Heart left ventricle (tissue), 13 donors: ENCODE measurements around the gene SIRPB2.

Source experiments
- CTCF ChIP-seq, 12 donors: fragments of 200-600 bp; sonication (generic) in 4 of 12; IDR thresholded peaks; one replicate each; pipeline versions ENCODE4 v1.5.0 to v1.8.0; 2018 to 2022; ENCODE audit warnings: antibody characterized with exemption in 12 of 12, mild to moderate bottlenecking in 5 of 12
- POLR2A ChIP-seq, 2 donors: fragments of 450-650 bp; IDR thresholded peaks; one replicate each; pipeline ENCODE4 v1.6.1; 2017; ENCODE audit warnings: antibody characterized with exemption in 2 of 2, mild to moderate bottlenecking in 2 of 2, moderate library complexity in 2 of 2
- donor health status: ischemic (EF 13 %, LVEDD 7.1; RV severe dilation, severe dysfunction).
- donor health status: DM: no; HTN: yes; CAD: no.
- donor health status: DM: no; HTN: no; CAD: no.
- donor health status: ischemic (EF 25% LVEDD 6.9; RV normal size, moderate dysfunction).
- donor health status: ischemic (EF 25% LVEDD 5.7; RV mildly dilated, moderate dysfunction).
- donor health status: ischemic (EF 35%, LVEDD 5.7; RV mildly dilated, moderate dysfunction).
- donor health status: nonischemic (EF 11% LVEDD 7.7; RV severe dilation, severe dysfunction).
- donor health status: DM: yes; HTN: yes; CAD: no.
- donor health status: PGD.
- donor health status: ischemic (EF 29% LVEDD 5.4; RV normal size, mild dysfunction).
- donor health status: nonischemic (EF 23%, LVEDD 6.1; RV moderate dilation, normal function).

- TF ChIP-seq CTCF (IDR thresholded peaks at IDR 0.05) (no peak), POLR2A (IDR thresholded peaks at IDR 0.05) (no peak)
Observed at GRCh38 chr20:1441133-1441532, 50.1 kb downstream of the SIRPB2 start.
